Mucosa of rectum (tissue), 2 donors: Measurements from ENCODE around the gene GSTP1.
A peak's percentile ranks its signal among the peaks of the same experiment; 100 is the strongest.
"Not testable (repeated sequence)": the region's sequence is repeated elsewhere in the genome, so short reads cannot be mapped to it uniquely, and the experiment has no call there.

Experiments
- H3K27ac ChIP-seq, 2 donors: one replicate each; pipeline ENCODE4 v1.7.0; 2013; ENCODE audit warnings: inconsistent platforms in 2 of 2, low read depth in 2 of 2, low read length in 2 of 2
- H3K27me3 ChIP-seq, 2 donors: one replicate each; pipeline ENCODE4 v1.7.0; 2013; ENCODE audit warnings: low read length in 2 of 2; ENCODE audit not compliant: control insufficient read depth in 2 of 2, insufficient read depth in 2 of 2
- H3K36me3 ChIP-seq, 2 donors: one replicate each; pipeline ENCODE4 v1.7.0; 2013; ENCODE audit warnings: low read length in 2 of 2; ENCODE audit not compliant: control insufficient read depth in 2 of 2, insufficient read depth in 2 of 2
- H3K4me1 ChIP-seq, 2 donors: one replicate each; pipeline ENCODE4 v1.7.0; 2013; ENCODE audit warnings: low read length in 2 of 2, mild to moderate bottlenecking in 1 of 2; ENCODE audit not compliant: control insufficient read depth in 2 of 2, insufficient read depth in 2 of 2
- H3K4me3 ChIP-seq, 2 donors: one replicate each; pipeline ENCODE4 v1.7.0; 2013; ENCODE audit warnings: low read length in 2 of 2
- H3K9ac ChIP-seq, 2 donors: one replicate each; pipeline ENCODE4 v1.7.0; 2013; ENCODE audit warnings: low read length in 2 of 2, low read depth in 1 of 2, mild to moderate bottlenecking in 1 of 2
- H3K9me3 ChIP-seq, 2 donors: one replicate each; pipeline ENCODE4 v1.7.0; 2013; ENCODE audit warnings: low read length in 2 of 2; ENCODE audit not compliant: control insufficient read depth in 2 of 2
- donor health status: healthy.
- donor health status: Normal muscosa, but diverticular disease.

The GSTP1 gene

GRCh38 chr11:67543585-67543984 lies 40.0 kb upstream of the GSTP1 start:
- peaks cover 0 to 3% of the 10 kb centered on the region in 2 donors for H3K27me3 ChIP-seq
- H3K9ac ChIP-seq: no peak overlapping the region
- H3K36me3 ChIP-seq: no peaks in the 10 kb centered on the region
- H3K4me3 ChIP-seq: no peak overlapping the region
- H3K27ac ChIP-seq: peak overlapping the region; percentile 86 to 87
- no peaks in the 10 kb centered on the region for H3K9me3 ChIP-seq
- H3K4me1 ChIP-seq: peaks cover 16 to 24% of the 10 kb centered on the region in 2 donors

GRCh38 chr11:67544616-67545242 lies 38.9 kb upstream of the GSTP1 start:
- Histone ChIP-seq H3K36me3 (no peaks in the 10 kb centered on the region), H3K27ac (peak overlapping the region; percentile 86 to 87)

GRCh38 chr11:67545280-67545679 lies 38.3 kb upstream of the GSTP1 start:
- H3K9me3 ChIP-seq: no peaks in the 10 kb centered on the region
- H3K36me3 ChIP-seq: no peaks in the 10 kb centered on the region
- H3K27ac ChIP-seq: peak overlapping the region; percentile 86 to 87
- peak overlapping the region; percentile 26 to 38 for H3K9ac ChIP-seq
- H3K27me3 ChIP-seq: no peaks in the 10 kb centered on the region
- peak overlapping the region; percentile 25 to 37 for H3K4me3 ChIP-seq
- H3K4me1 ChIP-seq: peaks cover 16 to 24% of the 10 kb centered on the region in 2 donors

More at GRCh38 chr11:67544616-67545242, 38.9 kb upstream of the GSTP1 start:
- Histone ChIP-seq H3K9ac (peak overlapping the region; percentile 29 to 38), H3K4me3 (peak overlapping the region; percentile 25 to 37), H3K27me3 (no peaks in the 10 kb centered on the region), H3K9me3 (no peaks in the 10 kb centered on the region), H3K4me1 (peaks cover 16 to 24% of the 10 kb centered on the region in 2 donors)

GRCh38 chr11:67548112-67548511 lies 35.5 kb upstream of the GSTP1 start:
- not testable (repeated sequence) for H3K4me3 ChIP-seq, H3K9me3 ChIP-seq, H3K27ac ChIP-seq, H3K9ac ChIP-seq, H3K27me3 ChIP-seq, H3K36me3 ChIP-seq
- H3K4me1 ChIP-seq: peaks cover 13 to 20% of the 10 kb centered on the region in 2 donors

- H3K4me1 ChIP-seq: peaks cover 8 to 18% of the 10 kb centered on the region in 2 donors
- H3K27me3 ChIP-seq: no peaks in the 10 kb centered on the region
- no peak overlapping the region for H3K9ac ChIP-seq
- H3K27ac ChIP-seq: no peak overlapping the region
- H3K9me3 ChIP-seq: no peaks in the 10 kb centered on the region
- no peaks in the 10 kb centered on the region for H3K36me3 ChIP-seq
- no peak overlapping the region for H3K4me3 ChIP-seq
Observed at GRCh38 chr11:67548555-67549110, 35.0 kb upstream of the GSTP1 start.

- H3K36me3 ChIP-seq: no peaks in the 10 kb centered on the region
- no peak overlapping the region for H3K4me3 ChIP-seq
Observed at GRCh38 chr11:67551127-67551526, 32.5 kb upstream of the GSTP1 start.

GRCh38 chr11:67551697-67552096 lies 31.9 kb upstream of the GSTP1 start:
- H3K4me3 ChIP-seq, H3K4me1 ChIP-seq, H3K36me3 ChIP-seq, H3K27ac ChIP-seq, H3K9ac ChIP-seq, H3K27me3 ChIP-seq, H3K9me3 ChIP-seq: not testable (repeated sequence)

More at GRCh38 chr11:67551127-67551526, 32.5 kb upstream of the GSTP1 start:
- no peaks in the 10 kb centered on the region for H3K9me3 ChIP-seq
- peaks cover 0 to 3% of the 10 kb centered on the region in 2 donors for H3K4me1 ChIP-seq
- H3K27me3 ChIP-seq: no peaks in the 10 kb centered on the region
- no peak overlapping the region for H3K9ac ChIP-seq
- H3K27ac ChIP-seq: no peak overlapping the region

- Histone ChIP-seq H3K27ac (no peak overlapping the region), H3K9ac (no peak overlapping the region), H3K4me1 (peaks cover 9 to 12% of the 10 kb centered on the region in 2 donors), H3K4me3 (no peak overlapping the region), H3K36me3 (no peaks in the 10 kb centered on the region), H3K9me3 (no peaks in the 10 kb centered on the region), H3K27me3 (no peaks in the 10 kb centered on the region)
Observed at GRCh38 chr11:67556244-67556643, 27.4 kb upstream of the GSTP1 start.

- Histone ChIP-seq H3K4me1 (peaks cover 12 to 16% of the 10 kb centered on the region in 2 donors), H3K36me3 (no peaks in the 10 kb centered on the region), H3K9me3 (no peaks in the 10 kb centered on the region), H3K9ac (peak overlapping the region; percentile 41 to 49), H3K27ac (peak overlapping the region; percentile 72 to 83), H3K4me3 (peak overlapping the region; percentile 42 to 66), H3K27me3 (no peaks in the 10 kb centered on the region)
Observed at GRCh38 chr11:67558084-67558772, 25.4 kb upstream of the GSTP1 start.

- no peaks in the 10 kb centered on the region for H3K36me3 ChIP-seq
Observed at GRCh38 chr11:67561971-67562619, 21.5 kb upstream of the GSTP1 start.

More at GRCh38 chr11:67561971-67562619, 21.5 kb upstream of the GSTP1 start:
- no peak overlapping the region for H3K4me3 ChIP-seq
- no peak overlapping the region for H3K27ac ChIP-seq
- H3K9ac ChIP-seq: no peak overlapping the region
- H3K27me3 ChIP-seq: no peaks in the 10 kb centered on the region
- H3K9me3 ChIP-seq: no peaks in the 10 kb centered on the region
- peaks cover 12 to 20% of the 10 kb centered on the region in 2 donors for H3K4me1 ChIP-seq
